Neural cell (in vitro differentiated cells): Measurements from ENCODE around the gene USP48. TPM values are rescaled to one million over a fixed set of nuclear protein-coding genes. Genes with fewer than 3 reads are reported as not detected.

Experiments
- H2AFZ ChIP-seq: fragments of 200-600, 300-800 bp; sonication (generic), shearing (Covaris generic); 2 replicates; pipeline ENCODE4 v1.6.0; 2014; ENCODE audit warnings: low read depth, mild to moderate bottlenecking, antibody characterized with exemption, low read length, moderate library complexity
- H3F3A ChIP-seq: fragments of 200-600 bp; shearing (Covaris generic); 2 replicates; pipeline ENCODE4 v1.6.1; 2016; ENCODE audit warnings: mild to moderate bottlenecking, moderate library complexity, mixed read lengths, antibody characterized with exemption, low read length; ENCODE audit not compliant: insufficient read depth, poor library complexity, severe bottlenecking
- H3K27ac ChIP-seq: fragments of 200-600, 300-800 bp; sonication (generic), shearing (Covaris generic); 2 replicates; pipeline ENCODE4 v1.5.1; 2014; ENCODE audit warnings: mild to moderate bottlenecking, low read length, moderate library complexity
- H3K27me3 ChIP-seq: fragments of 300-800, 200-600 bp; sonication (generic), shearing (Covaris generic); 2 replicates; pipeline ENCODE4 v1.6.0; 2014; ENCODE audit warnings: mild to moderate bottlenecking, low read depth, low read length, moderate library complexity; ENCODE audit not compliant: insufficient read depth
- H3K36me3 ChIP-seq: fragments of 300-800, 200-600 bp; sonication (generic), shearing (Covaris generic); 2 replicates; pipeline ENCODE4 v1.5.1; 2014; ENCODE audit warnings: mild to moderate bottlenecking, antibody characterized with exemption, low read length, moderate library complexity; ENCODE audit not compliant: insufficient read depth
- H3K4me2 ChIP-seq: fragments of 300-800, 200-600 bp; sonication (generic), shearing (Covaris generic); 2 replicates; pipeline ENCODE4 v1.6.0; 2014; ENCODE audit warnings: mild to moderate bottlenecking, low read length
- H3K4me3 ChIP-seq: fragments of 300-800, 200-600 bp; sonication (generic), shearing (Covaris generic); 2 replicates; pipeline ENCODE4 v1.5.1; 2014; ENCODE audit warnings: mild to moderate bottlenecking, low read length, moderate library complexity
- H3K79me2 ChIP-seq: fragments of 200-600 bp; shearing (Covaris generic); replicated peaks from 2 replicates; pipeline ENCODE4 v1.6.0; 2014; ENCODE audit warnings: mild to moderate bottlenecking, low read length, moderate library complexity; ENCODE audit not compliant: insufficient read depth
- H3K9ac ChIP-seq: fragments of 300-800, 200-600 bp; sonication (generic), shearing (Covaris generic); 2 replicates; pipeline ENCODE4 v1.6.1; 2016; ENCODE audit warnings: mild to moderate bottlenecking, low read length, mixed read lengths
- H3K9me2 ChIP-seq: fragments of 200-600 bp; shearing (Covaris generic); 2 replicates; pipeline ENCODE4 v1.6.1; 2016; ENCODE audit warnings: mild to moderate bottlenecking, low read length, mixed read lengths; ENCODE audit not compliant: insufficient read depth
- H3K9me3 ChIP-seq: fragments of 200-600, 300-800 bp; sonication (generic), shearing (Covaris generic); 2 replicates; pipeline ENCODE4 v1.6.1; 2016; ENCODE audit warnings: mild to moderate bottlenecking, mixed run types, low read length, moderate library complexity, mixed read lengths
- H4K20me1 ChIP-seq: fragments of 200-600 bp; shearing (Covaris generic); 2 replicates; pipeline ENCODE4 v1.6.1; 2016; ENCODE audit warnings: mild to moderate bottlenecking, mixed run types; ENCODE audit not compliant: insufficient read depth
- CTCF ChIP-seq: fragments of 450-650 bp; IDR thresholded peaks from 2 replicates; pipeline ENCODE4 v1.5.1; 2014; ENCODE audit warnings: antibody characterized with exemption, mild to moderate bottlenecking, moderate library complexity; ENCODE audit not compliant: poor library complexity, severe bottlenecking
- EP300 ChIP-seq: fragments of 450-650 bp; conservative IDR thresholded peaks from 2 replicates; pipeline ENCODE4 v1.6.1; 2014; ENCODE audit warnings: antibody characterized with exemption, mild to moderate bottlenecking, moderate library complexity; ENCODE audit not compliant: poor library complexity, severe bottlenecking
- EZH2 ChIP-seq: fragments of 200-600, 300-800 bp; shearing (Covaris generic), sonication (generic); IDR thresholded peaks from 2 replicates; pipeline ENCODE4 v1.6.1; 2014; ENCODE audit warnings: antibody characterized with exemption, low read length, borderline replicate concordance, mild to moderate bottlenecking; ENCODE audit not compliant: insufficient read depth, poor library complexity, severe bottlenecking
- MXI1 ChIP-seq: fragments of 450-650 bp; conservative IDR thresholded peaks from 2 replicates; pipeline ENCODE4 v1.6.1; 2014; ENCODE audit warnings: antibody characterized with exemption, mild to moderate bottlenecking; ENCODE audit not compliant: poor library complexity, severe bottlenecking
- POLR2AphosphoS5 ChIP-seq: IDR thresholded peaks from 2 replicates; pipeline ENCODE4 v1.6.1; 2012
- RAD21 ChIP-seq: fragments of 450-650 bp; conservative IDR thresholded peaks from 2 replicates; pipeline ENCODE4 v1.6.1; 2014; ENCODE audit warnings: antibody characterized with exemption, mild to moderate bottlenecking, moderate library complexity
- REST ChIP-seq: IDR thresholded peaks from 2 replicates; pipeline ENCODE4 v1.6.1; 2012; ENCODE audit warnings: borderline replicate concordance
- SMC3 ChIP-seq: fragments of 450-650 bp; conservative IDR thresholded peaks from 2 replicates; pipeline ENCODE4 v1.6.1; 2014; ENCODE audit warnings: antibody characterized with exemption, mild to moderate bottlenecking, moderate library complexity; ENCODE audit not compliant: poor library complexity
- TAF1 ChIP-seq: IDR thresholded peaks from 2 replicates; pipeline ENCODE4 v1.6.1; 2012; ENCODE audit warnings: low read depth
- polyA plus RNA-seq: library from polyadenylated mRNA; depleted of rRNA; stranded (reverse); fragments of >200 nt; gene quantifications from 2 replicates; pipeline ENCODE4 v1.2.3, GENCODE V29; 2014

USP48 gene
- polyA plus RNA-seq, 1 donor from 2014 or later: 67.2 TPM

- H3K9ac ChIP-seq: no peak overlapping the region
- no peaks in the 10 kb centered on the region for H3K79me2 ChIP-seq
- no peaks in the 10 kb centered on the region for H4K20me1 ChIP-seq
- no peaks in the 10 kb centered on the region for H3F3A ChIP-seq
- H2AFZ ChIP-seq: no peak overlapping the region
- H3K27me3 ChIP-seq: peaks cover 22% of the 10 kb centered on the region
- H3K4me2 ChIP-seq: no peak overlapping the region
- H3K9me3 ChIP-seq: no peaks in the 10 kb centered on the region
- no peak for TF ChIP-seq EP300
- TF ChIP-seq TAF1: no peak
- no peak for TF ChIP-seq POLR2AphosphoS5
- no peak for TF ChIP-seq CTCF
- TF ChIP-seq RAD21: no peak
- no peak for TF ChIP-seq MXI1
- TF ChIP-seq EZH2: no peak
- no peak for TF ChIP-seq REST
- no peak for TF ChIP-seq SMC3
- no peaks in the 10 kb centered on the region for H3K9me2 ChIP-seq
- H3K4me3 ChIP-seq: no peak overlapping the region
- no peaks in the 10 kb centered on the region for H3K36me3 ChIP-seq
- H3K27ac ChIP-seq: no peak overlapping the region
Measured at GRCh38 chr1:21672478-21673276, 110.3 kb downstream of the USP48 start.

- Histone ChIP-seq H2AFZ (no peak overlapping the region), H3K9me3 (no peaks in the 10 kb centered on the region), H3K79me2 (no peaks in the 10 kb centered on the region), H3K4me3 (no peak overlapping the region), H3K27ac (no peak overlapping the region), H3K4me2 (no peak overlapping the region), H3F3A (no peaks in the 10 kb centered on the region), H3K9me2 (no peaks in the 10 kb centered on the region), H3K27me3 (peaks cover 22% of the 10 kb centered on the region), H4K20me1 (no peaks in the 10 kb centered on the region), H3K36me3 (no peaks in the 10 kb centered on the region), H3K9ac (no peak overlapping the region)
- no peak for TF ChIP-seq EP300
- TF ChIP-seq SMC3: no peak
- no peak for TF ChIP-seq REST
- TF ChIP-seq RAD21: no peak
- TF ChIP-seq TAF1: no peak
- TF ChIP-seq CTCF: no peak
- no peak for TF ChIP-seq MXI1
- no peak for TF ChIP-seq EZH2
- no peak for TF ChIP-seq POLR2AphosphoS5
Measured at GRCh38 chr1:21671915-21672314, 111.0 kb downstream of the USP48 start.
